GM12872 (cell line): ENCODE results near the gene VIPR1.

Experiments used
- TF ChIP-seq, protein P1 (sequence below): IDR thresholded peaks from 3 replicates; pipeline ENCODE4 v1.5.1; 2011; ENCODE audit warnings: low read depth, mild to moderate bottlenecking, low read length, moderate library complexity; ENCODE audit not compliant: insufficient read depth

Gene VIPR1

DNA sequence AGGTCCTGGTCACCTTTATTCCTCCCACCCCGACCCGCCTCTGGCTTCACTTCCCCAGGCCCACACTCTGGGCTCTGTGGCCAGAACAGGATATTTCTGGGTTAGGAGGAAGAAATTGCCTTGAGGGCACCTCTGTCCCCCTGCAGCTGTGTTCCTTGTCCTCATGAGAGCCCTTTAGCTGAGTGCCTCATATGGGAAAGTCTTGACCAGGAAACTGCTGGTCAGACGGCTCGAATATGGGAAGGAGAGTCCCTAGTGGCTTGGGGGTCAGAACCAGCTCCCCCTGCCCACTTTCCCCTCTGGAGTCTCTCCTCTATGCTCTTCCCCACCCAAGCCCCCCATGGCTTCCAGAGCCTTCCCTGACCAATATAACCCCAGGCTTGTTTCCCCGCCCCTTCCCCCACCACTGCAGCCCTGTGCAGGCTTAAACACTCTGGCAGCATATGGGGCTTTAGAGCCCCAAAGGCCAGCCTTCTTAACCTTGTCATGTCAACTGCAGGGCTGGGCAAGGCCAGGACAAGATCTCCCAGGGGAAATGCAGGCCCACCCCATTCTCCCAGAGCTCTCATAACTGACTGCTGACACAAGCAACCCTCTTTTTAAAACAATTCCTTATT is 42.9 kb downstream of the VIPR1 start:
- TF ChIP-seq, protein P1, sequence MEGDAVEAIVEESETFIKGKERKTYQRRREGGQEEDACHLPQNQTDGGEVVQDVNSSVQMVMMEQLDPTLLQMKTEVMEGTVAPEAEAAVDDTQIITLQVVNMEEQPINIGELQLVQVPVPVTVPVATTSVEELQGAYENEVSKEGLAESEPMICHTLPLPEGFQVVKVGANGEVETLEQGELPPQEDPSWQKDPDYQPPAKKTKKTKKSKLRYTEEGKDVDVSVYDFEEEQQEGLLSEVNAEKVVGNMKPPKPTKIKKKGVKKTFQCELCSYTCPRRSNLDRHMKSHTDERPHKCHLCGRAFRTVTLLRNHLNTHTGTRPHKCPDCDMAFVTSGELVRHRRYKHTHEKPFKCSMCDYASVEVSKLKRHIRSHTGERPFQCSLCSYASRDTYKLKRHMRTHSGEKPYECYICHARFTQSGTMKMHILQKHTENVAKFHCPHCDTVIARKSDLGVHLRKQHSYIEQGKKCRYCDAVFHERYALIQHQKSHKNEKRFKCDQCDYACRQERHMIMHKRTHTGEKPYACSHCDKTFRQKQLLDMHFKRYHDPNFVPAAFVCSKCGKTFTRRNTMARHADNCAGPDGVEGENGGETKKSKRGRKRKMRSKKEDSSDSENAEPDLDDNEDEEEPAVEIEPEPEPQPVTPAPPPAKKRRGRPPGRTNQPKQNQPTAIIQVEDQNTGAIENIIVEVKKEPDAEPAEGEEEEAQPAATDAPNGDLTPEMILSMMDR = no peak

DNA sequence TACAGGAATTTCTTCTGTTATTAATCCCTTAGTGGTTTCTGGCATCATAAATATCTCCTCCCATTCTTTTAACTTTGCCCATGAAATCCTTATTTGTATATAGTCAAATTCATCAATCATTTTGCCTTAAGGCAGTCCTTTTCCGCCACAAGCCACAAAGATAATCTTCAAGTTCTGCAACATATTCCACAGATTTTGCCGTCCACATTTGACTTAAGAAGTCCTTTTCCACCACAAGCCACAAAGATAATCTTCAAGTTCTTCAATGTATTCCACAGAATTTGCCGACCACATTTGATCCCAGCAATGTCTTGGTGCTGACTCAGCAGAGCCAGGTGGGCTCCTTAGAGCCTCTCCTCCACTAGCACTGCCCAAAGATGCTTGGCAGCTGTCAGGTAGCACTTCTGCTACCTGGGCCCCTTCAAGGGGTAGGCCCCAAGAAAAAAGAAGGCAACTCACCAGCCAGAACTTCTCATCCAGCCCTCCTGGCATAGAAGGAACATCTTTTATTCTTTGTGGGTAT is 44.3 kb downstream of the VIPR1 start:
- TF ChIP-seq, protein P1 = no peak

DNA sequence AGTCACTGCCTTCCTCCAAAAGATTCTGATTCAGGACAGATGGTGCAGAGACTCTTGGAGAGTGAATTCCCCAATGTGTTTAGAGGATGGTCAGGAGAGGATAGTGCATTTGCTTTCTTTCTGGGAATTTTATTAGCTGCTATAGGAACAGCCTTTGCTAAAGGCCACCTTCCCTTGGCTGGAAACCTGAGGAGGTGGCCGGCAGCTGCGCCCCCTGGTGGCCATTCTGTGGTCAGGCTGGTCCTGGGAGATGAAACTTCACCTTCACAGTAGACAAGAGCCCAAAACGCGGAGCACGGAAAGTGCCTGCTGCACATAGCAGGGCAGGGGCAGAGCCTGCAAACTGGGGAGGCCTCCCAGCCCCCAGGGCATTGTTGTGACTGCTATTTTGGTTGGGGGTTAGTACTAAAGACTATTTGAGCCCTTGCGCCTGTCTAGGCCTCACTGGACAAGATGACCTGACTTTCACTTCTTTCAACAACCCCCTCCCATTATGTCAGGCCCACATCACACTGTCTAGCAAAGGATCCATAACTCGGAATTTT is 45.0 kb downstream of the VIPR1 start:
- TF ChIP-seq, protein P1 = peak; percentile 98

DNA sequence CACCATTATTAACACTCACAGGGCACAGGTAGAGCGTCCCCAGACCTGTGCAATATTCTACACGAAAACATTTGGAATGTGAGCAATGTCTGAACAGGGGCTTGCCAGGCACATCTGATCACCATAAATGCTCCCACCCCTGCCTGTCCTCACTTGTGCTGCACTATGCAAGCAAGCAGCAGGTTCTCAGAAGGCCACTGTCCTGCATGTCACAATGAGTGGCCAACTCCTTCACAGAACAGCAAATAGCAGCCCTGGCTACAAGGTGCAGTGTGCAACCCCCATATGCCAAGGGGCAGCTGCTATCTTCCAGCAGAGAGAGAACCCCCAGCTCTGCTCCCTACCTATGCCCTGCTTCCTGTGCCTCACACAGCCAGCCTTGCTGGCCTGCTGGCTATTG is 46.7 kb downstream of the VIPR1 start:
- TF ChIP-seq, protein P1 = no peak

DNA sequence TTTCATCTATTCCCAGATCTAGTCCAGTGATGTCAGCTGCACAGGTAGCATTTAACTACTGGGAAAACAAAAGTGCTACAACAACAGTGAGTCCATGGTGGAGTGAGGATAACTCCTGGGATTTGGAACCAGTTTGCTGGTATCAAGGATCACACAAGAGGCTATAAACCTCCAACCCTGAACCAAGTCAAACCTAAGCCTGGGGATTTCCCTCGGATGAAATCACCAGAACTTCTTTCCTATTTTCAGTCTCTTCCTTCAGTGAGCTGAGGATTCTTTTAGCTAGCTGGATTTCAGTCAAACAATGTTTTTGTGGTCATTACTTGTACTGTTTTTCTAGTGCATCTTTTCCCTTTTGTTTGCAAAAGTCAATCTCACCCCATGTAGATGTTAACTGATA is 47.8 kb downstream of the VIPR1 start:
- TF ChIP-seq, protein P1 = no peak

DNA sequence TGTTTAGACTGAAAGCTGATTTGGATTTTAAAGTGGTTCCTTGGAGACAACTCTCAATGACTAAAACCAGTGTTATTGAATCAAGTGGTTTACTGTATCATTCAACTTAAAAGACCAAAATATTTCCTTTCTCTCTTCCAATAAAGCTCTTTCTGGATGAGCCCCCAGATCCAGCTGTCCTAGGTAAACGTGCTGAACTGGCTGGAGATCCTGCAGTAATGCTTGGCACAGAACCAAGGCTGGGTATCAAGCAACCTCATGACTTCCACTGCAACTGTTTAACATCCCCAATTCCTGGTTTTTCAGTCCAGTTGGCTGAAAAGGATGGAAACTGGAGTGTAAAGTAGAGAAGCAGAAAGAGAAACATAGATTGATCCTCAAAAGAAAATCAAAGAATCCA is 50.4 kb downstream of the VIPR1 start:
- TF ChIP-seq, protein P1 = no peak

DNA sequence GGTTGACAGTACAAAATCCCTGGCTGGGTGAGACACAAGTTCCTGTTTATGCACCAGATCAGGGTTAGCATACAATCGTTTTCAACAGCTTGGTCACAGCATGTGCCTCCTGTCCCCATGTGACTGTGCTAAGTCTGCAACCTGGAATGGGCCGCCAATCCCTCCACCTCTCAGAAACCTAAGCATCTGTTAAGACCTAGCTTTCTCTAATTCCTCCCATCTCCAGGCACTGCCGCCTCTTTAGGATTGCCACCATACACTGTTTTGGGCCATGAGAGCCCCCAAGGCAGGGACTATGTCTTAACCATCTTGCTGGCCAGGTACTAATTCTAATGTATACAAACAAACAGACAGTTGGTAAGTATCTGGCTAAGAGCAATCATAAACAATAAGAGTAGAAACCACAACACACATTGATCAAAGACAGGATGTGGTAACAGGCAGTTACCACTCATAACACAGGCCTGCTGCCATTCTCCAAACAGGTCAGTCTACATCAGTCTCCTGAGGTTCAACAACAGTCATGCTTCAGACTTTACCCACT is 53.7 kb downstream of the VIPR1 start:
- TF ChIP-seq, protein P1 = no peak
